Measurements from ENCODE around the gene PILRB.

DNA sequence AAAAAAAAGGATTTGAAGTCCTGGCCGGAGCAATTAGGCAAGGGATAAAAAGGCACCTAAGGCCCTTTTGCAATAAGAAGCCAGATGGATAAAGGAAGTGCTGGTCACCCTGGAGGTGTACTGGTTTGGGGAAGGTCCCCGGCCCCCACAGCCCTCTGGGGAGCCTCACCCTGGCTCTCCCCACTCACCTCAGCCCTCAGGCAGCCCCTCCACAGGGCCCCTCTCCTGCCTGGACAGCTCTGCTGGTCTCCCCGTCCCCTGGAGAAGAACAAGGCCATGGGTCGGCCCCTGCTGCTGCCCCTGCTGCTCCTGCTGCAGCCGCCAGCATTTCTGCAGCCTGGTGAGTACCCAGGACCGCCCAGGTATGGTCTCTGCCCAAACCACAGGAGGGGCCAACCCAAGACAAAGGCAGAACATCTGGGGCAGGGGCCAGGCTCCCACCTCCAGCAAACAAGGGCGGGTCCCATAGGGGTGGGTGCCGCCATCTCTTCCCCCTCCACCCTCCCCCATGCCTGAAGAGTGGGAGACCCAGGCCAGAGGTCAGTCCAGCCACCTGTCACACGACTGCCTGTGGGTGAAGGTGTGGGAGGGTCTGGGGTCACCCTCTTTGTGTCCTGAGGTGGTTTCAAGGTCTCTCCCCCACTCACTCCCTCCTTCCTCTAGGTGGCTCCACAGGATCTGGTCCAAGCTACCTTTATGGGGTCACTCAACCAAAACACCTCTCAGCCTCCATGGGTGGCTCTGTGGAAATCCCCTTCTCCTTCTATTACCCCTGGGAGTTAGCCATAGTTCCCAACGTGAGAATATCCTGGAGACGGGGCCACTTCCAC lies at the start of gene PILRB:
- TF ChIP-seq, protein P1, sequence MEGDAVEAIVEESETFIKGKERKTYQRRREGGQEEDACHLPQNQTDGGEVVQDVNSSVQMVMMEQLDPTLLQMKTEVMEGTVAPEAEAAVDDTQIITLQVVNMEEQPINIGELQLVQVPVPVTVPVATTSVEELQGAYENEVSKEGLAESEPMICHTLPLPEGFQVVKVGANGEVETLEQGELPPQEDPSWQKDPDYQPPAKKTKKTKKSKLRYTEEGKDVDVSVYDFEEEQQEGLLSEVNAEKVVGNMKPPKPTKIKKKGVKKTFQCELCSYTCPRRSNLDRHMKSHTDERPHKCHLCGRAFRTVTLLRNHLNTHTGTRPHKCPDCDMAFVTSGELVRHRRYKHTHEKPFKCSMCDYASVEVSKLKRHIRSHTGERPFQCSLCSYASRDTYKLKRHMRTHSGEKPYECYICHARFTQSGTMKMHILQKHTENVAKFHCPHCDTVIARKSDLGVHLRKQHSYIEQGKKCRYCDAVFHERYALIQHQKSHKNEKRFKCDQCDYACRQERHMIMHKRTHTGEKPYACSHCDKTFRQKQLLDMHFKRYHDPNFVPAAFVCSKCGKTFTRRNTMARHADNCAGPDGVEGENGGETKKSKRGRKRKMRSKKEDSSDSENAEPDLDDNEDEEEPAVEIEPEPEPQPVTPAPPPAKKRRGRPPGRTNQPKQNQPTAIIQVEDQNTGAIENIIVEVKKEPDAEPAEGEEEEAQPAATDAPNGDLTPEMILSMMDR (IDR thresholded peaks at IDR 0.05; ENCODE audit: poor library complexity, severe bottlenecking): no peak
- TF ChIP-seq POLR2AphosphoS5 (IDR thresholded peaks at IDR 0.05) (no peak), TAF1 (IDR thresholded peaks at IDR 0.05; ENCODE audit: low read depth) (no peak), EZH2 (IDR thresholded peaks at IDR 0.05; ENCODE audit: borderline replicate concordance, insufficient read depth, low read length, poor library complexity, severe bottlenecking) (no peak), RAD21 (conservative IDR thresholded peaks at IDR 0.05) (no peak), EP300 (conservative IDR thresholded peaks at IDR 0.05; ENCODE audit: poor library complexity, severe bottlenecking) (no peak), SMC3 (conservative IDR thresholded peaks at IDR 0.05; ENCODE audit: poor library complexity) (no peak), MXI1 (conservative IDR thresholded peaks at IDR 0.05; ENCODE audit: poor library complexity, severe bottlenecking) (no peak)
- TF ChIP-seq, protein P2, sequence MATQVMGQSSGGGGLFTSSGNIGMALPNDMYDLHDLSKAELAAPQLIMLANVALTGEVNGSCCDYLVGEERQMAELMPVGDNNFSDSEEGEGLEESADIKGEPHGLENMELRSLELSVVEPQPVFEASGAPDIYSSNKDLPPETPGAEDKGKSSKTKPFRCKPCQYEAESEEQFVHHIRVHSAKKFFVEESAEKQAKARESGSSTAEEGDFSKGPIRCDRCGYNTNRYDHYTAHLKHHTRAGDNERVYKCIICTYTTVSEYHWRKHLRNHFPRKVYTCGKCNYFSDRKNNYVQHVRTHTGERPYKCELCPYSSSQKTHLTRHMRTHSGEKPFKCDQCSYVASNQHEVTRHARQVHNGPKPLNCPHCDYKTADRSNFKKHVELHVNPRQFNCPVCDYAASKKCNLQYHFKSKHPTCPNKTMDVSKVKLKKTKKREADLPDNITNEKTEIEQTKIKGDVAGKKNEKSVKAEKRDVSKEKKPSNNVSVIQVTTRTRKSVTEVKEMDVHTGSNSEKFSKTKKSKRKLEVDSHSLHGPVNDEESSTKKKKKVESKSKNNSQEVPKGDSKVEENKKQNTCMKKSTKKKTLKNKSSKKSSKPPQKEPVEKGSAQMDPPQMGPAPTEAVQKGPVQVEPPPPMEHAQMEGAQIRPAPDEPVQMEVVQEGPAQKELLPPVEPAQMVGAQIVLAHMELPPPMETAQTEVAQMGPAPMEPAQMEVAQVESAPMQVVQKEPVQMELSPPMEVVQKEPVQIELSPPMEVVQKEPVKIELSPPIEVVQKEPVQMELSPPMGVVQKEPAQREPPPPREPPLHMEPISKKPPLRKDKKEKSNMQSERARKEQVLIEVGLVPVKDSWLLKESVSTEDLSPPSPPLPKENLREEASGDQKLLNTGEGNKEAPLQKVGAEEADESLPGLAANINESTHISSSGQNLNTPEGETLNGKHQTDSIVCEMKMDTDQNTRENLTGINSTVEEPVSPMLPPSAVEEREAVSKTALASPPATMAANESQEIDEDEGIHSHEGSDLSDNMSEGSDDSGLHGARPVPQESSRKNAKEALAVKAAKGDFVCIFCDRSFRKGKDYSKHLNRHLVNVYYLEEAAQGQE (IDR thresholded peaks at IDR 0.05; ENCODE audit: borderline replicate concordance): no peak

Data from neural cell (in vitro differentiated cells).